ENCODE measurements around the gene CD302. TPM values are rescaled to one million over a fixed set of nuclear protein-coding genes. Genes with fewer than 3 reads are reported as not detected.

The CD302 gene
- polyA plus RNA-seq, 1 donor from 2014 or later, result not detected

- peaks cover 11% of the 10 kb centered on the region for H3K36me3 ChIP-seq (ENCODE audit: insufficient read depth, low read length)
- peaks cover 98% of the 10 kb centered on the region for H3K79me2 ChIP-seq (replicated peaks; ENCODE audit: insufficient read depth, low read length)
- H2AFZ ChIP-seq (ENCODE audit: low read depth, low read length), result no peak overlapping the region
- no peaks in the 10 kb centered on the region for H4K20me1 ChIP-seq (ENCODE audit: insufficient read depth)
- no peak overlapping the region for H3K4me3 ChIP-seq (ENCODE audit: low read length)
- no peak overlapping the region for H3K9ac ChIP-seq (ENCODE audit: low read length)
- H3F3A ChIP-seq (ENCODE audit: insufficient read depth, low read length, poor library complexity, severe bottlenecking), result no peaks in the 10 kb centered on the region
- TF ChIP-seq SMC3 (conservative IDR thresholded peaks at IDR 0.05; ENCODE audit: poor library complexity) (no peak), CTCF (IDR thresholded peaks at IDR 0.05; ENCODE audit: poor library complexity, severe bottlenecking) (no peak), RAD21 (conservative IDR thresholded peaks at IDR 0.05) (no peak), MXI1 (conservative IDR thresholded peaks at IDR 0.05; ENCODE audit: poor library complexity, severe bottlenecking) (no peak), TAF1 (IDR thresholded peaks at IDR 0.05; ENCODE audit: low read depth) (no peak), POLR2AphosphoS5 (IDR thresholded peaks at IDR 0.05) (no peak), EP300 (conservative IDR thresholded peaks at IDR 0.05; ENCODE audit: poor library complexity, severe bottlenecking) (no peak), EZH2 (IDR thresholded peaks at IDR 0.05; ENCODE audit: borderline replicate concordance, insufficient read depth, low read length, poor library complexity, severe bottlenecking) (no peak), REST (IDR thresholded peaks at IDR 0.05; ENCODE audit: borderline replicate concordance) (no peak)
- no peaks in the 10 kb centered on the region for H3K9me2 ChIP-seq (ENCODE audit: insufficient read depth, low read length)
- no peak overlapping the region for H3K4me2 ChIP-seq (ENCODE audit: low read length)
- no peak overlapping the region for H3K27ac ChIP-seq (ENCODE audit: low read length)
- no peaks in the 10 kb centered on the region for H3K9me3 ChIP-seq (ENCODE audit: low read length)
- no peaks in the 10 kb centered on the region for H3K27me3 ChIP-seq (ENCODE audit: insufficient read depth, low read depth, low read length)
Observed at GRCh38 chr2:159722580-159722979, 75.4 kb downstream of the CD302 start.

GRCh38 chr2:159720676-159721075, 77.3 kb downstream of the CD302 start:
- peaks cover 4% of the 10 kb centered on the region for H4K20me1 ChIP-seq (ENCODE audit: insufficient read depth)
- H3K4me2 ChIP-seq (ENCODE audit: low read length), result no peak overlapping the region
- no peak overlapping the region for H3K9ac ChIP-seq (ENCODE audit: low read length)
- no peaks in the 10 kb centered on the region for H3K27me3 ChIP-seq (ENCODE audit: insufficient read depth, low read depth, low read length)
- no peaks in the 10 kb centered on the region for H3F3A ChIP-seq (ENCODE audit: insufficient read depth, low read length, poor library complexity, severe bottlenecking)
- no peak overlapping the region for H3K4me3 ChIP-seq (ENCODE audit: low read length)
- no peak overlapping the region for H2AFZ ChIP-seq (ENCODE audit: low read depth, low read length)
- no peaks in the 10 kb centered on the region for H3K9me2 ChIP-seq (ENCODE audit: insufficient read depth, low read length)
- peaks cover 98% of the 10 kb centered on the region for H3K79me2 ChIP-seq (replicated peaks; ENCODE audit: insufficient read depth, low read length)
- peaks cover 11% of the 10 kb centered on the region for H3K36me3 ChIP-seq (ENCODE audit: insufficient read depth, low read length)
- no peaks in the 10 kb centered on the region for H3K9me3 ChIP-seq (ENCODE audit: low read length)
- TF ChIP-seq POLR2AphosphoS5 (IDR thresholded peaks at IDR 0.05) (no peak), MXI1 (conservative IDR thresholded peaks at IDR 0.05; ENCODE audit: poor library complexity, severe bottlenecking) (no peak), SMC3 (conservative IDR thresholded peaks at IDR 0.05; ENCODE audit: poor library complexity) (no peak), EP300 (conservative IDR thresholded peaks at IDR 0.05; ENCODE audit: poor library complexity, severe bottlenecking) (no peak), REST (IDR thresholded peaks at IDR 0.05; ENCODE audit: borderline replicate concordance) (no peak), CTCF (IDR thresholded peaks at IDR 0.05; ENCODE audit: poor library complexity, severe bottlenecking) (no peak)
- H3K27ac ChIP-seq (ENCODE audit: low read length), result no peak overlapping the region

Measured in neural cell (in vitro differentiated cells).